Heart left ventricle (tissue), 16 donors: Measurements from ENCODE around the gene TMEM163. TPM values are rescaled to one million over a fixed set of nuclear protein-coding genes. Genes with fewer than 3 reads are reported as not detected.

ENCODE experiments used
- ATAC-seq, 4 donors: fragments of 200-7000 bp; cut with Tn5 transposase; one replicate each; pipeline ENCODE4 v1.9.1; 2020 to 2022; ENCODE audit warnings: moderate library complexity in 4 of 4, mild to moderate bottlenecking in 3 of 4, moderate number of reproducible peaks in 1 of 4
- DNase-seq, 5 donors: peaks; one replicate each; pipeline ENCODE4 v3.0.0-alpha.2; 2020
- H3K27ac ChIP-seq, 12 donors: fragments of 200-600 bp; sonication (generic) in 4 of 12; one replicate each; pipeline versions ENCODE4 v1.5.0 to v1.8.0; 2016 to 2022; ENCODE audit warnings: mild to moderate bottlenecking in 2 of 12
- H3K27me3 ChIP-seq, 9 donors: fragments of 200-600 bp; sonication (generic) in 2 of 9; one replicate each; pipeline versions ENCODE4 v1.5.1 to v1.8.0; 2016 to 2022; ENCODE audit warnings: mild to moderate bottlenecking in 3 of 9
- H3K36me3 ChIP-seq, 9 donors: fragments of 200-600 bp; sonication (generic) in 2 of 9; one replicate each; pipeline versions ENCODE4 v1.5.0 to v1.8.0; 2018 to 2022; ENCODE audit warnings: mild to moderate bottlenecking in 2 of 9
- H3K4me1 ChIP-seq, 12 donors: fragments of 200-600 bp; sonication (generic) in 4 of 12; one replicate each; pipeline versions ENCODE4 v1.5.0 to v1.8.0; 2016 to 2022; ENCODE audit warnings: mild to moderate bottlenecking in 3 of 12
- H3K4me3 ChIP-seq, 12 donors: fragments of 200-600 bp; sonication (generic) in 4 of 12; one replicate each; pipeline versions ENCODE4 v1.5.0 to v1.8.0; 2017 to 2022; ENCODE audit warnings: mild to moderate bottlenecking in 9 of 12, moderate library complexity in 4 of 12
- H3K9me3 ChIP-seq, 12 donors: fragments of 200-600 bp; sonication (generic) in 4 of 12; one replicate each; pipeline versions ENCODE4 v1.5.0 to v1.8.0; 2016 to 2022; ENCODE audit warnings: mild to moderate bottlenecking in 1 of 12
- CTCF ChIP-seq, 12 donors: fragments of 200-600 bp; sonication (generic) in 4 of 12; IDR thresholded peaks; one replicate each; pipeline versions ENCODE4 v1.5.0 to v1.8.0; 2018 to 2022; ENCODE audit warnings: antibody characterized with exemption in 12 of 12, mild to moderate bottlenecking in 5 of 12
- POLR2A ChIP-seq, 2 donors: fragments of 450-650 bp; IDR thresholded peaks; one replicate each; pipeline ENCODE4 v1.6.1; 2017; ENCODE audit warnings: antibody characterized with exemption in 2 of 2, mild to moderate bottlenecking in 2 of 2, moderate library complexity in 2 of 2
- WGBS, 4 donors: extraction: QIAGEN DNeasy Blood & Tissue Kit in 2 of 4; methylation state at CpG; one replicate each; pipeline versions ENCODE4 v1.1.5 to v1.1.7; 2013 to 2018; 5-methylcytosine and 5-hydroxymethylcytosine counted together
- intact Hi-C, 10 donors: fragments of 100-400 bp; cut with DNase I; formaldehyde crosslinking; loops; one replicate each; pipeline versions ENCODE4 v1.11.1 to v1.14.2; 2022
- polyA plus RNA-seq, 2 donors: library from polyadenylated mRNA; stranded (reverse); fragments of 200-250 nt; gene quantifications; one replicate each; pipeline ENCODE4 v1.2.3, GENCODE V29; 2013
- total RNA-seq, 9 donors: library from RNA; depleted of rRNA in 2 of 9; stranded (reverse); fragments of >200 nt in 2 of 9; fragmentation: NEBNext Ultra II Directional in 3 of 9; extraction: Animal tissue kit (Norgen Biotek cat#: 25700) in 3 of 9; gene quantifications; one replicate each; pipeline versions ENCODE4 v1.1.0 to v1.2.4, GENCODE V29; 2016 to 2023
- donor health status: ischemic (EF 13 %, LVEDD 7.1; RV severe dilation, severe dysfunction).
- donor health status: healthy with polysubstance abuse.
- donor health status: DM: no; HTN: yes; CAD: no.
- donor health status: DM: no; HTN: no; CAD: no.
- donor health status: ischemic (EF 25% LVEDD 6.9; RV normal size, moderate dysfunction).
- donor health status: ischemic (EF 25% LVEDD 5.7; RV mildly dilated, moderate dysfunction).
- donor health status: healthy.
- donor health status: DM: yes; HTN: yes; CAD: no.
- donor health status: ischemic (EF 35%, LVEDD 5.7; RV mildly dilated, moderate dysfunction).
- donor health status: nonischemic (EF 11% LVEDD 7.7; RV severe dilation, severe dysfunction).
- donor health status: DM: yes; HTN: yes; CAD: no.
- donor health status: PGD.
- donor health status: ischemic (EF 29% LVEDD 5.4; RV normal size, mild dysfunction).
- donor health status: nonischemic (EF 23%, LVEDD 6.1; RV moderate dilation, normal function).

The TMEM163 gene
- total and polyA plus RNA-seq, 11 donors: 0.14 to 1.4 (median 0.47) TPM

GRCh38 chr2:134693359-134694330 lies 25.2 kb downstream of the TMEM163 start:
- TF ChIP-seq CTCF (IDR thresholded peaks at IDR 0.05) (no peak), POLR2A (IDR thresholded peaks at IDR 0.05) (no peak)
- intact Hi-C loops: no loop called here
- Histone ChIP-seq H3K27ac (no peak overlapping the region), H3K27me3 (peaks cover 0 to 4% (median 0%) of the 10 kb centered on the region in 9 donors), H3K4me3 (no peak overlapping the region), H3K36me3 (no peaks in the 10 kb centered on the region), H3K4me1 (no peaks in the 10 kb centered on the region), H3K9me3 (no peaks in the 10 kb centered on the region)
- WGBS, 4 donors: 90 to 94% (median 92%) methylated on average over 6 of the region's 6 CpGs
- ATAC-seq: no peak
- no peak for DNase-seq

GRCh38 chr2:134692499-134692898 lies 26.3 kb downstream of the TMEM163 start:
- DNase-seq: no peak
- WGBS, 4 donors: 71 to 76% (median 74%) methylated on average over 5 of the region's 5 CpGs
- intact Hi-C loops: no loop called here
- no peaks in the 10 kb centered on the region for H3K4me1 ChIP-seq
- no peak for ATAC-seq
- H3K27ac ChIP-seq: no peak overlapping the region
- TF ChIP-seq CTCF (IDR thresholded peaks at IDR 0.05) (no peak), POLR2A (IDR thresholded peaks at IDR 0.05) (no peak)
- peaks cover 0 to 2% (median 0%) of the 10 kb centered on the region in 9 donors for H3K27me3 ChIP-seq
- H3K9me3 ChIP-seq: no peaks in the 10 kb centered on the region
- no peak overlapping the region for H3K4me3 ChIP-seq
- no peaks in the 10 kb centered on the region for H3K36me3 ChIP-seq

- ATAC-seq: no peak
- peaks cover 0 to 2% (median 0%) of the 10 kb centered on the region in 9 donors for H3K27me3 ChIP-seq
- H3K36me3 ChIP-seq: no peaks in the 10 kb centered on the region
- WGBS, 4 donors: 88 to 92% (median 91%) methylated on average over 6 of the region's 6 CpGs
- TF ChIP-seq CTCF (IDR thresholded peaks at IDR 0.05) (no peak), POLR2A (IDR thresholded peaks at IDR 0.05) (no peak)
- peaks cover 0 to 7% (median 0%) of the 10 kb centered on the region in 12 donors for H3K9me3 ChIP-seq
- no peak for DNase-seq
- intact Hi-C loops: no loop called here
- H3K4me1 ChIP-seq: no peaks in the 10 kb centered on the region
- H3K27ac ChIP-seq: no peak overlapping the region
- no peak overlapping the region for H3K4me3 ChIP-seq
Observed at GRCh38 chr2:134690629-134691215, 28.1 kb downstream of the TMEM163 start.

GRCh38 chr2:134689315-134689714 lies 29.5 kb downstream of the TMEM163 start:
- no peak for TF ChIP-seq CTCF (IDR thresholded peaks at IDR 0.05)
- TF ChIP-seq POLR2A (IDR thresholded peaks at IDR 0.05): no peak
- intact Hi-C loops: no loop called here
- DNase-seq (no peak), ATAC-seq (no peak)
- H3K36me3 ChIP-seq: no peaks in the 10 kb centered on the region
- 81 to 86% (median 84%) methylated on average over 3 of the region's 3 CpGs for WGBS, 4 donors
- no peaks in the 10 kb centered on the region for H3K27me3 ChIP-seq
- H3K9me3 ChIP-seq: peaks cover 0 to 7% (median 0%) of the 10 kb centered on the region in 12 donors
- no peak overlapping the region for H3K27ac ChIP-seq
- no peaks in the 10 kb centered on the region for H3K4me1 ChIP-seq
- H3K4me3 ChIP-seq: no peak overlapping the region
